ENCODE results near the gene NACA2. TPM values are rescaled to one million over a fixed set of nuclear protein-coding genes. Genes with fewer than 3 reads are reported as not detected.

NACA2 gene
- polyA plus RNA-seq (2011; rRNA removed), result 0.34 and 0.86 TPM in 2 replicates
- polyA plus RNA-seq (2012; cell fraction: cytosol; rRNA removed), result not detected in 2 replicates
- polyA plus RNA-seq (2012; cell fraction: nucleus; rRNA removed), result not detected in 2 replicates
- polyA plus RNA-seq (2017; fragmentation: RNase III; extraction: RNeasy Plus Mini Kit Qiagen cat#74134 plus additional on column Dnase treatment), result 0.39 to 0.70 TPM (median 0.40 TPM) in 3 replicates
- polyA minus RNA-seq (2011; rRNA and poly(A)+ RNA removed), result not detected in 2 replicates

DNA sequence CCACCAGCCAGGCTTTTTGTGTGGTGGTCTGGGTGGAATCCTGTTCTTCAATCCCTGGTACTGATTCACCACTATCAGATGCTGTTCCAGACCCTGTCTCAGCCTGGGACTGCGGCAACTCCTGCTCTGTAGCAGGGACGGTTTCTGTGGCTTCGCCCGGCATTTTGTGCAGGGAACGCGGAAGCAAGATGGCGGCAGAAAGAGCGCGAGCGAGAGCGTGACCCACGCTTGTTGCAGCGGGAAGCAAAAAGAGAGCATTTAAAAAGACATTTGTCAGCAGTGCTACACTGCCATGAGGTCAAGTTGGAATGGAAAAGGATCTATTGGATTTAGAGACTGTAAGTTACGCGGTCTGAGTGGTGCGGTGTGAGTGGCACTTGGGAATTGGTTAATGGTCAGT lies at the start of gene NACA2:
NACA2 (minus strand) TSS at position 202 of the 400 bp plus-strand sequence; CDS start at position 163, 39 bp downstream.
- Histone ChIP-seq H3K4me1 (no peaks in the 10 kb centered on the region), H3K9me3 (no peaks in the 10 kb centered on the region), H3K27ac (no peak within 1 kb of the TSS), H3K4me2 (no peak within 1 kb of the TSS), H3K4me3 (no peak within 1 kb of the TSS)
- CTCF ChIA-PET, result interaction anchor here (1.1 to 11.5 kb wide), 4 partner anchors 9 to 177 kb away, joined by 3 to 138 read pairs (median 4); no protein-coding TSS in a partner anchor
- FAIRE-seq (no peak), DNase-seq (ENCODE audit: low read depth in 1 of 2, low spot score in 1 of 2) (no peak), ATAC-seq (no peak)
- POLR2A ChIA-PET, result no interaction called here
- TF ChIP-seq, protein P1, sequence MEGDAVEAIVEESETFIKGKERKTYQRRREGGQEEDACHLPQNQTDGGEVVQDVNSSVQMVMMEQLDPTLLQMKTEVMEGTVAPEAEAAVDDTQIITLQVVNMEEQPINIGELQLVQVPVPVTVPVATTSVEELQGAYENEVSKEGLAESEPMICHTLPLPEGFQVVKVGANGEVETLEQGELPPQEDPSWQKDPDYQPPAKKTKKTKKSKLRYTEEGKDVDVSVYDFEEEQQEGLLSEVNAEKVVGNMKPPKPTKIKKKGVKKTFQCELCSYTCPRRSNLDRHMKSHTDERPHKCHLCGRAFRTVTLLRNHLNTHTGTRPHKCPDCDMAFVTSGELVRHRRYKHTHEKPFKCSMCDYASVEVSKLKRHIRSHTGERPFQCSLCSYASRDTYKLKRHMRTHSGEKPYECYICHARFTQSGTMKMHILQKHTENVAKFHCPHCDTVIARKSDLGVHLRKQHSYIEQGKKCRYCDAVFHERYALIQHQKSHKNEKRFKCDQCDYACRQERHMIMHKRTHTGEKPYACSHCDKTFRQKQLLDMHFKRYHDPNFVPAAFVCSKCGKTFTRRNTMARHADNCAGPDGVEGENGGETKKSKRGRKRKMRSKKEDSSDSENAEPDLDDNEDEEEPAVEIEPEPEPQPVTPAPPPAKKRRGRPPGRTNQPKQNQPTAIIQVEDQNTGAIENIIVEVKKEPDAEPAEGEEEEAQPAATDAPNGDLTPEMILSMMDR (IDR thresholded peaks at IDR 0.05), result no peak
- TF ChIP-seq CEBPB (IDR thresholded peaks at IDR 0.05) (no peak), MAZ (IDR thresholded peaks at IDR 0.05; ENCODE audit: borderline replicate concordance, low read depth, low read length) (no peak)
- 91% methylated on average over 16 of the region's 16 CpGs for WGBS (ENCODE audit: missing lambda C conversion rate)

DNA sequence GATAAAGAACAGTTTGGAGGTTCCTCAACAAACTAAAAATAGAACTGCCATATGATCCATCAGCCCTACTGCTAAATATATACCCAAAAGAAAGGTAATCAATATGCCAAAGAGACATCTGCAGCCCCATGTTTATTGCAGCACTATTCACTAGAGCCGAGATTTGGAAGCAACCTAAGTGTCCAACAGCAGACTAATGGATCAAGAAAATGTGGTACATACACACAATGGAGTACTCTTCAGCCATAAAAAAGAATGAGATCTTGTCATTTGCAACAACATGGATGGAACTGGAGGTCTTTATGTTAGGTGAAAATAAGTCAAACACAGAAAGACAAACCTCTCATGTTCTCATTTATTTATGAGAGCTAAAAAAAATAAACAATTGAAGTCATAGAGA lies 48.8 kb upstream of the NACA2 start:
- Histone ChIP-seq H3K27ac (no peak overlapping the region), H3K9me3 (peaks cover 12% of the 10 kb centered on the region; the same call in 2 of the 3 replicates), H3K4me3 (no peak overlapping the region), H3K4me2 (no peak overlapping the region), H3K4me1 (no peaks in the 10 kb centered on the region)
- no peak for ATAC-seq
- FAIRE-seq, result no peak
- no peak for TF ChIP-seq ESRRA (IDR thresholded peaks at IDR 0.05; ENCODE audit: borderline replicate concordance, low read length)
- no peak for TF ChIP-seq CBX2 (IDR thresholded peaks at IDR 0.05; ENCODE audit: borderline replicate concordance, low read depth)
- TF ChIP-seq RAD21 (conservative IDR thresholded peaks at IDR 0.05 in 1 of 2, IDR thresholded peaks at IDR 0.05 in 1 of 2), result no peak
- TF ChIP-seq RCOR1 (IDR thresholded peaks at IDR 0.05; ENCODE audit: low read depth, low read length), result no peak
- no peak for TF ChIP-seq POLR2AphosphoS2 (conservative IDR thresholded peaks at IDR 0.05; ENCODE audit: low read length)
- no peak for TF ChIP-seq JUN (IDR thresholded peaks at IDR 0.05)
- no peak for TF ChIP-seq CHD4 (IDR thresholded peaks at IDR 0.05; ENCODE audit: borderline replicate concordance)
- 9% methylated on average over 1 of the region's 1 CpG for WGBS (ENCODE audit: missing lambda C conversion rate)
- POLR2A ChIA-PET, result no interaction called here
- CTCF ChIA-PET, result interaction anchor here (0.9 to 1.7 kb wide), 3 partner anchors 23 to 197 kb away, joined by 3 to 4 read pairs (median 3); no protein-coding TSS in a partner anchor
- no peak for DNase-seq (ENCODE audit: low read depth in 1 of 2, low spot score in 1 of 2)

DNA sequence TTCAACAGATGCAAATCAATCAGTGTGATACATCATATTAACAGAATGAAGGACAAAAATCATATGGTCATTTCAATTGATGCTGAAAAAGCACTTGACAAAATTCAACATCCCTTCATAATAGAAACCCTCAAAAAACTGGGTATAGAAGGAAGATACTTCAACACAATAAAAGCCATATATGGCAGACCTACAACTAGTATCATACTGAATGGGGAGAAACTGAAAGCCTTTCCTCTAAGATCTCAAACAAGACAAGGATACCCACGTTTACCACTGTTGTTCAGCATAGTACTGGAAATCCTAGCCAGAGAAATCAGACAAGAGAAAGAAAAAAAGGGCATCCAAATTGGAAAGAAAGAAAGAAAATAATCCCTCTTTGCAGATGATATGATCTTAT lies 47.1 kb upstream of the NACA2 start:
- Histone ChIP-seq H3K4me2 (no peak overlapping the region), H3K27ac (no peak overlapping the region), H3K9me3 (peaks cover 16% of the 10 kb centered on the region; the same call in 2 of the 3 replicates), H3K4me3 (no peak overlapping the region), H3K4me1 (no peaks in the 10 kb centered on the region)
- 0% methylated on average over 1 of the region's 1 CpG for WGBS (ENCODE audit: missing lambda C conversion rate)
- DNase-seq (ENCODE audit: low read depth in 1 of 2, low spot score in 1 of 2), result no peak
- no peak for ATAC-seq
- ChIA-PET POLR2A (no interaction called here), CTCF (no interaction called here)
- TF ChIP-seq, protein P2, sequence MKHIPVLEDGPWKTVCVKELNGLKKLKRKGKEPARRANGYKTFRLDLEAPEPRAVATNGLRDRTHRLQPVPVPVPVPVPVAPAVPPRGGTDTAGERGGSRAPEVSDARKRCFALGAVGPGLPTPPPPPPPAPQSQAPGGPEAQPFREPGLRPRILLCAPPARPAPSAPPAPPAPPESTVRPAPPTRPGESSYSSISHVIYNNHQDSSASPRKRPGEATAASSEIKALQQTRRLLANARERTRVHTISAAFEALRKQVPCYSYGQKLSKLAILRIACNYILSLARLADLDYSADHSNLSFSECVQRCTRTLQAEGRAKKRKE (CRISPR knock-in tag; IDR thresholded peaks at IDR 0.05; ENCODE audit: low read depth), result no peak
- TF ChIP-seq BHLHE40 (IDR thresholded peaks at IDR 0.05; ENCODE audit: low read depth, low read length) (no peak), MAFK (IDR thresholded peaks at IDR 0.05; ENCODE audit: partially characterized antibody) (no peak), CHD2 (IDR thresholded peaks at IDR 0.05; ENCODE audit: low read length, partially characterized antibody) (no peak), CEBPB (IDR thresholded peaks at IDR 0.05) (no peak), CBX8 (IDR thresholded peaks at IDR 0.05) (no peak), MAZ (IDR thresholded peaks at IDR 0.05; ENCODE audit: borderline replicate concordance, low read depth, low read length) (no peak), NFE2L2 (conservative IDR thresholded peaks at IDR 0.05; ENCODE audit: low read length) (no peak), FOSB (CRISPR knock-in tag; IDR thresholded peaks at IDR 0.05) (no peak), RNF2 (IDR thresholded peaks at IDR 0.05; ENCODE audit: borderline replicate concordance, low read depth) (no peak), KDM5A (IDR thresholded peaks at IDR 0.05) (no peak)
- TF ChIP-seq, protein P1 (IDR thresholded peaks at IDR 0.05), result no peak
- TF ChIP-seq, protein P3, sequence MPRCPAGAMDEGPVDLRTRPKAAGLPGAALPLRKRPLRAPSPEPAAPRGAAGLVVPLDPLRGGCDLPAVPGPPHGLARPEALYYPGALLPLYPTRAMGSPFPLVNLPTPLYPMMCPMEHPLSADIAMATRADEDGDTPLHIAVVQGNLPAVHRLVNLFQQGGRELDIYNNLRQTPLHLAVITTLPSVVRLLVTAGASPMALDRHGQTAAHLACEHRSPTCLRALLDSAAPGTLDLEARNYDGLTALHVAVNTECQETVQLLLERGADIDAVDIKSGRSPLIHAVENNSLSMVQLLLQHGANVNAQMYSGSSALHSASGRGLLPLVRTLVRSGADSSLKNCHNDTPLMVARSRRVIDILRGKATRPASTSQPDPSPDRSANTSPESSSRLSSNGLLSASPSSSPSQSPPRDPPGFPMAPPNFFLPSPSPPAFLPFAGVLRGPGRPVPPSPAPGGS (IDR thresholded peaks at IDR 0.05), result no peak
- TF ChIP-seq, protein P4, sequence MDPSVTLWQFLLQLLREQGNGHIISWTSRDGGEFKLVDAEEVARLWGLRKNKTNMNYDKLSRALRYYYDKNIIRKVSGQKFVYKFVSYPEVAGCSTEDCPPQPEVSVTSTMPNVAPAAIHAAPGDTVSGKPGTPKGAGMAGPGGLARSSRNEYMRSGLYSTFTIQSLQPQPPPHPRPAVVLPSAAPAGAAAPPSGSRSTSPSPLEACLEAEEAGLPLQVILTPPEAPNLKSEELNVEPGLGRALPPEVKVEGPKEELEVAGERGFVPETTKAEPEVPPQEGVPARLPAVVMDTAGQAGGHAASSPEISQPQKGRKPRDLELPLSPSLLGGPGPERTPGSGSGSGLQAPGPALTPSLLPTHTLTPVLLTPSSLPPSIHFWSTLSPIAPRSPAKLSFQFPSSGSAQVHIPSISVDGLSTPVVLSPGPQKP (IDR thresholded peaks at IDR 0.05; ENCODE audit: low read depth, low read length), result no peak
- TF ChIP-seq, protein P5, sequence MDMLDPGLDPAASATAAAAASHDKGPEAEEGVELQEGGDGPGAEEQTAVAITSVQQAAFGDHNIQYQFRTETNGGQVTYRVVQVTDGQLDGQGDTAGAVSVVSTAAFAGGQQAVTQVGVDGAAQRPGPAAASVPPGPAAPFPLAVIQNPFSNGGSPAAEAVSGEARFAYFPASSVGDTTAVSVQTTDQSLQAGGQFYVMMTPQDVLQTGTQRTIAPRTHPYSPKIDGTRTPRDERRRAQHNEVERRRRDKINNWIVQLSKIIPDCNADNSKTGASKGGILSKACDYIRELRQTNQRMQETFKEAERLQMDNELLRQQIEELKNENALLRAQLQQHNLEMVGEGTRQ (IDR thresholded peaks at IDR 0.05), result no peak
- no peak for FAIRE-seq
